A673 (cell line): ENCODE data around the gene ARHGEF9. TPM values are rescaled to one million over a fixed set of nuclear protein-coding genes. Genes with fewer than 3 reads are reported as not detected.

Experiments
- BruUV-seq: library from RNA; stranded (reverse); fragments of 400-500 nt; replicated peaks from 2 replicates; lab custom pipeline; 2021; lab: Mats Ljungman, UMichigan
- CTCF ChIA-PET: fragments of 300-600 bp; sonication (Branson Sonifier 250); formaldehyde crosslinking; loops from one replicate; lab custom pipeline; 2022; ENCODE audit warnings: antibody characterized with exemption; lab: Charles Lee
- POLR2A ChIA-PET: fragments of 300-600 bp; sonication (Branson Sonifier 250); formaldehyde crosslinking; loops from one replicate; lab custom pipeline; 2022; ENCODE audit warnings: antibody characterized with exemption; ENCODE audit not compliant: low non-redundant PET; lab: Charles Lee
- DNase-seq: peaks from one replicate; pipeline ENCODE4 v3.0.0-alpha.2; 2015; ENCODE audit warnings: low spot score
- H3K27ac ChIP-seq: fragments of 200-600 bp; sonication (generic); 2 replicates; pipeline ENCODE4 v1.5.1; 2016; ENCODE audit warnings: mixed run types, low read depth, mild to moderate bottlenecking, mixed read lengths, antibody characterized with exemption, low read length; ENCODE audit not compliant: poor library complexity, severe bottlenecking
- H3K27me3 ChIP-seq: fragments of 200-600 bp; sonication (generic); replicated peaks from 2 replicates; pipeline ENCODE4 v1.6.1; 2017; ENCODE audit warnings: mixed run types, low read depth, mild to moderate bottlenecking, mixed read lengths, antibody characterized with exemption, low read length; ENCODE audit not compliant: insufficient read depth, poor library complexity
- H3K36me3 ChIP-seq: fragments of 200-600 bp; sonication (generic); 2 replicates; pipeline ENCODE4 v1.6.1; 2016; ENCODE audit warnings: mixed run types, mild to moderate bottlenecking, mixed read lengths, antibody characterized with exemption, low read length; ENCODE audit not compliant: insufficient read depth, poor library complexity, severe bottlenecking
- H3K4me1 ChIP-seq: fragments of 200-600 bp; sonication (generic); 2 replicates; pipeline ENCODE4 v1.6.1; 2017; ENCODE audit warnings: mixed run types, mild to moderate bottlenecking, mixed read lengths, antibody characterized with exemption, low read length; ENCODE audit not compliant: insufficient read depth, poor library complexity, severe bottlenecking
- H3K4me3 ChIP-seq: fragments of 200-600 bp; sonication (generic); 2 replicates; pipeline ENCODE4 v1.5.1; 2016; ENCODE audit warnings: low read depth, mixed run types, mild to moderate bottlenecking, mixed read lengths, low read length; ENCODE audit not compliant: poor library complexity, severe bottlenecking
- H3K9me3 ChIP-seq: fragments of 200-600 bp; sonication (generic); 2 replicates; pipeline ENCODE4 v1.6.1; 2016; ENCODE audit warnings: mixed run types, low read depth, mild to moderate bottlenecking, mixed read lengths, antibody characterized with exemption, low read length; ENCODE audit not compliant: poor library complexity, severe bottlenecking
- EZH2 ChIP-seq: fragments of 200-600 bp; sonication (generic); IDR thresholded peaks from 2 replicates; pipeline ENCODE4 v1.6.1; 2017; ENCODE audit warnings: borderline replicate concordance, low read depth, mild to moderate bottlenecking, mixed read lengths, antibody characterized with exemption, low read length; ENCODE audit not compliant: poor library complexity, severe bottlenecking
- intact Hi-C: fragments of 100-400 bp; cut with micrococcal nuclease; formaldehyde crosslinking; loops from one replicate; pipeline ENCODE4 v1.10.0; 2022; ENCODE audit not compliant: unreplicated experiment
- total RNA-seq: library from RNA; stranded (reverse); gene quantifications from 2 replicates; pipeline ENCODE4 v1.2.3, GENCODE V29; 2021
- TF ChIP-seq, protein P1 (sequence below): fragments of 300-800, 200-600 bp; sonication (generic); conservative IDR thresholded peaks from 2 replicates; pipeline ENCODE4 v1.5.1; 2017; ENCODE audit warnings: low read depth, mild to moderate bottlenecking, antibody characterized with exemption, low read length, moderate library complexity, mixed read lengths

The ARHGEF9 gene
- total RNA-seq, 1 experiment from 2014 or later = 10.3 TPM

DNA sequence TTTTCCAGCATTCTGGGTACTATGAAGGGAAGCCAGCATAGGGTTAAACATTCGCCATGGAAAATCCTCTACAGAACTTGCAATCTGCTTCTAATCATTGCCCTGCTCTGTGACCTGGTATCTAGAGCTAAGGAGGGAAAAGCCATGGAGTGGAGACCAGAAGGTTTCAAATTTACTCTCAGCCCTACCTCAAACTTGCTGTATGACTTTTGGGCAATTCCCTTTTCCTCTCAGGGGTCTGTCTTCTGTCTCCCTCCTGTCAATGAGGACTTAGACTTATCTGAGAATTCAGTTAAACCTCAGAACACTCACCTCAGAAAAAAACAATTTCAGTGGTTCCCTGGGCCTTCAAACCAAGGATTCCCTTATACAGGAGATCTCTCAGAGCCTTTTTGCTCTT lies 29.1 kb downstream of the ARHGEF9 start:
- BruUV-seq = no TSS peak
- no peak for DNase-seq
- Histone ChIP-seq H3K27me3 (no peaks in the 10 kb centered on the region), H3K27ac (no peak overlapping the region), H3K9me3 (no peaks in the 10 kb centered on the region), H3K4me1 (no peaks in the 10 kb centered on the region), H3K4me3 (no peak overlapping the region), H3K36me3 (no peaks in the 10 kb centered on the region)
- TF ChIP-seq EZH2 = no peak
- TF ChIP-seq, protein P1, sequence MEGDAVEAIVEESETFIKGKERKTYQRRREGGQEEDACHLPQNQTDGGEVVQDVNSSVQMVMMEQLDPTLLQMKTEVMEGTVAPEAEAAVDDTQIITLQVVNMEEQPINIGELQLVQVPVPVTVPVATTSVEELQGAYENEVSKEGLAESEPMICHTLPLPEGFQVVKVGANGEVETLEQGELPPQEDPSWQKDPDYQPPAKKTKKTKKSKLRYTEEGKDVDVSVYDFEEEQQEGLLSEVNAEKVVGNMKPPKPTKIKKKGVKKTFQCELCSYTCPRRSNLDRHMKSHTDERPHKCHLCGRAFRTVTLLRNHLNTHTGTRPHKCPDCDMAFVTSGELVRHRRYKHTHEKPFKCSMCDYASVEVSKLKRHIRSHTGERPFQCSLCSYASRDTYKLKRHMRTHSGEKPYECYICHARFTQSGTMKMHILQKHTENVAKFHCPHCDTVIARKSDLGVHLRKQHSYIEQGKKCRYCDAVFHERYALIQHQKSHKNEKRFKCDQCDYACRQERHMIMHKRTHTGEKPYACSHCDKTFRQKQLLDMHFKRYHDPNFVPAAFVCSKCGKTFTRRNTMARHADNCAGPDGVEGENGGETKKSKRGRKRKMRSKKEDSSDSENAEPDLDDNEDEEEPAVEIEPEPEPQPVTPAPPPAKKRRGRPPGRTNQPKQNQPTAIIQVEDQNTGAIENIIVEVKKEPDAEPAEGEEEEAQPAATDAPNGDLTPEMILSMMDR = no peak
- POLR2A ChIA-PET = no interaction called here
- CTCF ChIA-PET = no interaction called here
- intact Hi-C loops = no loop called here

DNA sequence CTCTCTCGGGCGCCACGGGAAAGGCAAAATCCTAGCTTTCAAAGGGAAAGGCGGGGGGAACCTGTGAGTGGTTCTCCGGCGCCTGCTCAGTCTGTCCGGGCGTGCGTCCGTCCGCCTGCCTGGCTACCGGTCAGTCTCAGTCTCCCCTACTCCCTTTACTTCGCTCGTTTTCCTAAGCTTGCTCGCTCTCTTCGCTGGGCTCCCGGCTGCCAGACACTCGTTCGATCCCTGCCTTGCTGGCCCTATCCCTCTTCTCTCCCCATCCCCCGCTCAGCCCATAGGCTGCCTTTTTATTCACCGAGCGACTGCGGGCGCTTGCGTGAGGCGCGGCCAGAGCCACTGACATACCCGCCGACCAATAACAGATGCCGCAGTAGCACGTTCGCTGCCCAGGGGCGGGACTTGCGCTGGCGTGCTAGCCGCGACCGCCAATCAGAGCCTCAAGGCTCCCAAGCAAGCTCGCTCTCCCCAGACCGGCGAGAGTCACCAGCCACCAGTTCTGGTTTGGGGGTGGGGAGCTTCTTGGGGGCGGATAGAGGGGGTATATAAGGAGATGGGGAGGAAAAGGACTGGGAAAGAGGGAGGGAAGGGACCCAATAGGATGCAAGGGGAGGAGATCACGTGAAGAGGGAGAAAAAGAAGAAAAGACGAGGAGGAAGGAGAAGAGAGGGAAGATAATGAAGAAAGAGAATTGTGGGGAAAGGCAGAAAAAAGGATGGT lies 30.0 kb downstream of the ARHGEF9 start:
- Histone ChIP-seq H3K4me3 (peak overlapping the region; percentile 51), H3K9me3 (no peaks in the 10 kb centered on the region), H3K27me3 (no peaks in the 10 kb centered on the region), H3K27ac (peak overlapping the region; percentile 67), H3K4me1 (no peaks in the 10 kb centered on the region), H3K36me3 (no peaks in the 10 kb centered on the region)
- CTCF ChIA-PET = no interaction called here
- intact Hi-C loops = no loop called here
- DNase-seq = peak; percentile 77
- TF ChIP-seq, protein P1 = no peak
- no peak for TF ChIP-seq EZH2
- no TSS peak for BruUV-seq
- POLR2A ChIA-PET = no interaction called here

DNA sequence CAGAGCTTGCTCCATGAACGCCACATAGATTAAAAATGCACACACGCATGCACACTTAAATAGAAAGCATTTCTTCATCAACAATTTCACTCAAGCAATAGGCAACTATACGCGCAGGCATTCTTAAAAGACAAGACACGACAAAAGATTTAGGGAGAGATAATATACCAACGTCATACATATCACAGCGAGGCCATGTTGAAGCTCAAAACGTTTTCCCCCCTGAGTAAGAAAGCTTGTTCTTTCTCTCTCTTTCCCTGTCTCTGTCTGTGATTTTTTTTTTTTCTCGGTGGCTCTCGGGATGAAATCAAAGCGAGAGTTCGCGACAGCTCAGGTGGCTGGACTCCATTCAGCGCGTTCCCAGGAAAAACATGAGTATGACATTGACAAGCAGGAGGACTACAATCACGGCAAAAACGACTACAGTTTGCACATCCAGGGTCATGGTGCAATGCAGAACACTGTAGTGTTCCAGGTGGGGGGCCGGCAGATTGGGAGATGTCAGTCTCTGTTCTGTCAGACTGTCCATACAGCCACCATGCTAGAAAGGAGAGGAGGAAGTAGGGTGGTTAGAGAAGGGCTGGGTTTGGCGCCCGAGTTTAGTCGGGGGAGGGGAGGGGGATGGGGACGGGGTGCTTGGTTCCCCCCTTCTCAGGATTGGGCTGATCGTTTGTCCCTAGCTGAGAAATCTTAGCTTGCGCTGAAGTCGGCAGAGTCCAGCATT lies 30.7 kb downstream of the ARHGEF9 start:
- BruUV-seq = no TSS peak
- peak overlapping the region; percentile 51 for H3K4me3 ChIP-seq

More for the DNA sequence above, 30.7 kb downstream of the ARHGEF9 start:
- peak; percentile 3 for DNase-seq
- Histone ChIP-seq H3K27ac (peak overlapping the region; percentile 67), H3K36me3 (no peaks in the 10 kb centered on the region), H3K9me3 (no peaks in the 10 kb centered on the region), H3K4me1 (no peaks in the 10 kb centered on the region), H3K27me3 (no peaks in the 10 kb centered on the region)
- TF ChIP-seq, protein P1 = no peak
- no peak for TF ChIP-seq EZH2
- ChIA-PET CTCF (interaction anchor here (0.6 kb wide), 1 partner anchor 440 kb away, joined by 3 read pairs; no protein-coding TSS in a partner anchor), POLR2A (no interaction called here)
- intact Hi-C loops = no loop called here
